HG03066 (cell line): ENCODE data around the gene MIGA1.
"Not testable (repeated sequence)": the region's sequence is repeated elsewhere in the genome, so short reads cannot be mapped to it uniquely, and the experiment has no call there.

Source experiments
- ATAC-seq: cut with Tn5 transposase; IDR thresholded peaks from one replicate; pipeline ENCODE4 v1.9.1; 2021; ENCODE audit warnings: low read depth; ENCODE audit not compliant: unreplicated experiment

The MIGA1 gene

DNA sequence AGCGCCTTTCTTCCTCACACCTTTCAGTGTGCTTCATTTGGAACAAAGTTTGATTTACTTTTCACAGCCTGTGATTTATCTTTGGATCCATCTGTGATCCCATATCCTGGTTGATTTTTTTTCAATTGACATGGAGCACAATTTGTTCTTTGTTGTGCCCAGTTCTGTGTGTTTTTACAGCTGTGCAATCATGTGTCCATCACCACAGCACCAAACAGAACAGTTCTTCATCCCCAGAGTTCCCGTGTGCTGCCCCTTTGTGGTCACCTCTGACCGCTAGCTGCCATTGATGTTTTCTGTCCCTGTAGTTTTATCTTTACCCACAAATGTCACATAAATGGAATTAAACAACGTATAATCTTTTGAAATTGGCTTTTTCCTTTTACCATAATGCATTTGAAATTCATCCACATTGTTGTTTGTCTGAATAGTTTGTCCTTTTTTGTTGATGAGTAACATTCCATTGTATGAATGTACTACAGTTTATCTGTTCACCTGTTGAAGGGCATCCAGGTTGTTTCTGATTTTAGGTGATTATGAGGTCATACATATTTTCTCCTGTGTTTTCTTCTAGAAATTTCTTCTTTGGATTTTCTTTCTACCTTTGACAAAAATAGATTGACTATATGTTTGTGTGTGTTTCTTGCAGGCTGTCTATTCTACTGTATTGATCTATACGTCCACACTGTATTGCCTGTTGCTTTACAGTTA is 17.4 kb downstream of the MIGA1 start:
- ATAC-seq: no peak

DNA sequence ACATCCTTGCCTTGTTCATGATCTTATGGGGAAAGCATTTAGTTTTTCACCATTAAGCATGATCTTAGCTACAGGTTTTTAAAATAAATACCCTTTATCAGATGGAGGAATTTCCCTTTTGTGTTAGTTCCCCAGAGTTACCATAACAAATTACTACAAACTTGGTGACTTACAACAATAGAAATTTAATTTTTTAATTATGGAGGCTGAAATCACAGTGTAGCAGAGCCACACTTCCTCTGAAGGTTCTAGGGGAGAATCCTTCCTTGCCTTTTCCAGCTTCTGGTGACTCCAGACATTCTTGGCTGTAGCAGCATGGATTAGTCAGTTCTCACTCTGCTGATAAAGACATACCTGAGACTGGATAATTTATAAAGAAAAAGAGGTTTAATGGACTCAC is 18.5 kb downstream of the MIGA1 start:
- ATAC-seq: no peak

- ATAC-seq: no peak
Observed at GRCh38 chr1:77802026-77802425, 22.6 kb downstream of the MIGA1 start.

DNA sequence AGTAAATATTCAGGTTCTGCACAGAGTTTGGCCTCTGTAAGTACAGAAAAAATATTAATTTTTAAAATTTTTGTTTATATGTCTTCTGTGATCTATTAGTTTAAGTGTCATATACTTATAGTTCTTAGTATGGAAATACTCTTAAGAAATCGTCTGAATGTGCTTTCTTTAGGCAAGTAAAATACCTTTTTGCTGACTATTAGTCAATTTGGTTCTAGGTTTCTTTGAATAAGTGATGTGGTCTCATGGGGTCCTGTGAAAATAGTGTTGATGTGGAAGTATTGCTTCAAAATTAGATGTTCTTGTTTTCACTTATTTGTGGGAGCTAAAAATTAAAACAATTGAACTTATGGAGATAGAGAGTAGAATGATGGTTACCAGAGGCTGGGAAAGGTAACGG is 23.9 kb downstream of the MIGA1 start:
- no peak for ATAC-seq

- ATAC-seq: not testable (repeated sequence)
Observed at GRCh38 chr1:77809787-77810462, 30.5 kb downstream of the MIGA1 start.

- ATAC-seq: not testable (repeated sequence)
Observed at GRCh38 chr1:77811589-77811988, 32.1 kb downstream of the MIGA1 start.

DNA sequence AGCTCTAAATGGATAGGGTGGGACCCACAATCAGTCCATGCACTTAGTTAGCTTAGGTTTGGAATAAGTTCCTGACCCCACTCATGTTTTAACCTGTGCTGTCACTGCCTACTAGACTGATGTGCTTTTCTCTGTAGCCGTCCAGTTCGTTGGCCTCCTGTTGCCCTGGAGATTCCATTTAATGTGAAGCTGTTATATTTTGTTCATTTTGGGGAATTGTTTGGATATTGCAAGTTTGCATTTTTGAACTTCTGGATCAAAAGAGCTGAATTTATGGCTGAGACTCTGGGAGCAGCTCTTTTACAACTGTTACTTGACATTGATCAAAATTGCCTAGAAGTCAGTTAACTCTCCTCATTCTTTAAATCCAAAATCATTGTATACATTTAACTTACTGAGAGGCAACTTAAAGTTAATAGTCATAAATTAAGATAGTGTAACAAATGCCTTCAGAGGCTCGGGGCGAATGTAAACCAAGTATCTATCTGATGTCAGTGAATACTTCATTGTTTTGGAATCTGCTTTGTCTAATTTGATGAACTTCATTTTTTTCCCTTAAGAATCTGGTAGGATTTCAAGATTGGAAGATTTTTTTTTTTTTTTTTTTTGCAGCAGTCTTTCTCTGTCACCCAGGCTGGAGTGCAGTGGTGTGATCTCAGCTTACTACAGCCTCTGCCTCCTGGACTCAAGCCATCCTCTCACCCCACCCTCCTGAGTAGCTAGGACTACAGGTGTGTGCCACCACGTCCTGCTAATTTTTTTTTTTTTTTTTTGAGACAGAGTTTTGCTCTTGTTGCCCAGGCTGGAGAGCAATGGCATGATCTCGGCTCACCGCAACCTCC is 38.1 kb downstream of the MIGA1 start:
- no peak for ATAC-seq

GRCh38 chr1:77820121-77820520 is 40.7 kb downstream of the MIGA1 start:
- ATAC-seq: no peak

DNA sequence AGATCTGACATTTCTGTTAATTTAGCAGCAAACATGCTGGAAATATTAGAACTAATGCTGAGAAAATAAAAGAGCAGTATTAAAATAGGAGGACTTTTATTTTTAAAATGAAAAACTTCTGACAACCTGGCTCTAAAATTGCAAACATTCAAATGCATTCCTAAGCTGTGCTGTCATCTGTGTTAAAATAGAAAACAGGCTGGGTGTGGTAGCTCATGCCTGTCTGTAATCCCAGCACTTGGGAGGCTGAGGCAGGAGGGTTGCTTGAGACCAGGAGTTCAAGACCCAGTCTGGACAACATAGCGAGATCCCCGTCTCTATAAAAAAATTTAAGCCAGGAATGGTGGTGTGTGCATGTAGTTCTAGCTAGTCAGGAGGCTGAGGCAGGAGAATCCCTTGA is 44.6 kb downstream of the MIGA1 start:
- no peak for ATAC-seq

DNA sequence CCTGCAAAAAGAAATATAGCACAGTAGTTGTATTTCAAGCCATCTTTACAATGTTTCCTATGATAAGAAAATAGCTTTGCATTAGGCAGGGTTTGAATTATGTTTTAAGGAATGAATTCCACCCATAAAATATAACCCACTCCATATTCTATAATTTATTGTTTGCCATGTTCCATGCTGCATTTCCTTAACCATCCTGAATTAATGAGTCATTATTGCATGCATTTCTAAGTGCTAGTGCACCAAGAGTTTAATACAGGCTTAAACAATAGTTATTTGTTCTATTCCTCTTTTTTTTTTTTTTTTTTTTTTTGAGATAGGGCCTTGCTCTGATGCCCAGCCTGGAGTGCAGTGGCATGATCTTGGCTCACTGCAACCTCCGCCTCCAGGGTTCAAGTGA is 45.2 kb downstream of the MIGA1 start:
- ATAC-seq: no peak

DNA sequence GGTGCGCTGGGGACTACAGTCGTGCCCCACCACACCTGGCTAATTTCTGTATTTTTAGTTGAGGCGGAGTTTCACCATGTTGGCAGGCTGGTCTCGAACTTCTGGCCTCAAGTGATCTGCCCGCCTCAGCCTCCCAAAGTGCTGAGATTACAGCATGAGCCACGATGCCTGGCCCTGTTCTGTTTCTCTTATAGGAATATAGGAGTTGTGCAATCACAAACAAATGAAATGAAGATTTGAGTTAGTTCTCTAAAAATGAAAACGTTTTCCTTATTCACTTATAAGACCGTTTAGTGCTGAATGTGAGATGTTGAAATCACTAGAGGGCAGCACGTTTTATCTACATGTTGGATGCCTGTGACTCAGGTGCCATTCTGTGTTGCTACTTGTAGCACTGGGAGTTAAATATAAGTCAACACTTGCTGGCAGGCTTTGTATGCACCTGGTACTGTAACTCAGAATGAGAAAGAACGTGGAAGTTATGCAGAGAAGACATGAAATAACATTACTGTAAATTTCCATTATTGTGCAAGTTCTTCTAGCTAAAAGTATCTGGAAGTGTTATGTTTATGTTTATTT is 45.8 kb downstream of the MIGA1 start:
- ATAC-seq: peak; percentile 57

GRCh38 chr1:77826851-77827250 is 47.4 kb downstream of the MIGA1 start:
- ATAC-seq: not testable (repeated sequence)

GRCh38 chr1:77828098-77828497 is 48.6 kb downstream of the MIGA1 start:
- ATAC-seq: no peak

DNA sequence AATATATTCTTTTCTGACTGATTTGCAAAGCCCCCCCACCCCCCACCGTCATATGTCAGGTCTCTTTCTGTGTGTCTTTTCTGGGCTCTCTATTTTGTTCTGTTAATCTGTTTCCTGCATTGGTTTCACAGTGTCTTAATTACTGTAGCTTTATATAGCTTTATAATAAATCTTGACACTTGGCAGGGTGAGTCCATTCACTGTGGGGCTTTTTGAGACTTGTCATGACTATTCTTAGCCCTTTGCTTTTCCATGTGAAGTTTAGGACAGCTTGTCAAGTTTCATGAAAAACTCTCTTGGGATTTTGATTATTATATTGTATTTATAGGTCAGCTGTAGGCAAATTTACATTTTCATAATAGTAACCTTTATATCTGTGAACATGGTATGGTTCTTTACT is 50.4 kb downstream of the MIGA1 start:
- ATAC-seq: no peak

DNA sequence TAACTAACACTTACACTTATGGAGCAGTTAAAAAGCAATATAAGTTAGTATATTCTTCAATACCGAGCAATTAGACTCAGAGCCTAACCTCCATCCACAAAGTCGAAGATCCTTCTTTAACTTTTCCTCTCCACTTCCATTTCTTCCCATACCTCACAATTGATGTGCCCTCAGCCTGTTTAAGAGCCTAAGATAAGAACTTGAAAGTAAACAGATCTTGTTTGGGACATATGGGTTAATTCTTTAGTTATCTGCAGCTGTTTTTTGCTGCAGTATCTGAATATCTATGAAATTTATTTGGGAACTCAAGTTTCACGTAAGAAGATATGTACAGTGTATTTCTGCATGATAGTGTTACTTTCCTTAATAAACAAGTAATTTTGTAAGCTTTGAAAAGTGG is 51.5 kb downstream of the MIGA1 start:
- no peak for ATAC-seq

DNA sequence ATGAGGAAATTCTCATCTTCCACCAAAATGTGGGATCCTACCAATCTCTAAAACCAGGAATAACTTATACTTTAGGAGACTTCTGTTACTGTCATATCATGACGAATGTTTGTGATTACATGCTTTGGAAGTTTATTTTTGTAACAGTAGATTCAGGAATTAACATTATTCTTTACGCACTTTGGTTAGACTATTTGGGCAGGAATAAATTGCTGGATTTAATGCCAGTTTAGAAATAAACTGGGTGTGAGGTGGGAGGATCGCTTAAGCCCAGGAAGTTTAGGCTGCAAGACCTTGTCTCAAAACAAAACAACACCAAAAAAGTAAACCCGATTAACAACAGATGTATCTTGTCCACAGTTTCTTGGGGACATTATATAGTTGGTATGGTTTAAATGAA is 52.1 kb downstream of the MIGA1 start:
- ATAC-seq: no peak

- no peak for ATAC-seq
Observed at GRCh38 chr1:77831976-77832711, 52.7 kb downstream of the MIGA1 start.

- no peak for ATAC-seq
Observed at GRCh38 chr1:77832901-77833300, 53.5 kb downstream of the MIGA1 start.

- ATAC-seq: no peak
Observed at GRCh38 chr1:77833521-77834100, 54.2 kb downstream of the MIGA1 start.

DNA sequence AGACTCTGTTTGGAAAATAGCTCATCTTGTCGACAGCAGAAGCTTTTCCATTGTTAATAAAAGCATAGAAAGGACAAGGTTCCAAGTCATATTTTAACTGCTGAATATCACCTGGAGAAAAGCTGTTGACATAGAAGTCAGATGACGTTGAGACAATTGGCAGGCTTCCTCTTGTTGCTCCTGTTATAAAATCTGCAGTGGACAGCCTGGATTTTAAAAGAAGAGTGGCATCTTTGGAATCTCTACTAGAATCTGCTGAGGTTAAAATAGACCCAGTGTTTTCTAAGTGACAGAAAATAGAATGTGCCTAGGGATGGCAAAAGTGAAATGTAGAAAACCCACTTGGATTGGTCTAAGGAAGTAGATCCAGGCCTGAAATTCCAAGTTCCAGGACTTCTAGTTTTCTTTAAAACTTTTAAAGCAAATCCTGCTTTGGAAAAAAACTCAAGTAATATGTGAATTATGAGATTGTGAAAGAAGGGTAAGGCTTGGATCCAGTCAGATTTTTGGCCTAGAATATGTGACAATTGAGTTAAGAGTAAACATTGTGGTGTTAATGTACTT is 55.4 kb downstream of the MIGA1 start:
- ATAC-seq: no peak
